Omental fat pad (tissue), 4 donors: ENCODE data around the gene FZR1. TPM values are rescaled to one million over a fixed set of nuclear protein-coding genes. Genes with fewer than 3 reads are reported as not detected.

Source experiments
- ATAC-seq: fragments of 150-250 bp; one replicate; pipeline ENCODE4 v1.9.1; 2016; ENCODE audit warnings: mild to moderate bottlenecking, moderate library complexity; ENCODE audit not compliant: low FRiP score
- DNase-seq: peaks from one replicate; pipeline ENCODE4 v3.0.0-alpha.2; 2019; ENCODE audit warnings: low spot score
- total RNA-seq, 4 donors: library from RNA; depleted of rRNA; stranded (reverse); fragments of >200 nt; gene quantifications; one replicate each; pipeline ENCODE4 v1.1.0, GENCODE V29; 2016
- TF ChIP-seq, protein P1 (sequence below), 3 donors: fragments of 450-650 bp; IDR thresholded peaks; one replicate each; pipeline ENCODE4 v1.5.1; 2016 to 2017; ENCODE audit warnings: antibody characterized with exemption in 3 of 3, mild to moderate bottlenecking in 3 of 3, moderate library complexity in 2 of 3

The FZR1 gene
- total RNA-seq, 4 donors from 2014 or later, result 10.0 to 33.1 (median 15.3) TPM

DNA sequence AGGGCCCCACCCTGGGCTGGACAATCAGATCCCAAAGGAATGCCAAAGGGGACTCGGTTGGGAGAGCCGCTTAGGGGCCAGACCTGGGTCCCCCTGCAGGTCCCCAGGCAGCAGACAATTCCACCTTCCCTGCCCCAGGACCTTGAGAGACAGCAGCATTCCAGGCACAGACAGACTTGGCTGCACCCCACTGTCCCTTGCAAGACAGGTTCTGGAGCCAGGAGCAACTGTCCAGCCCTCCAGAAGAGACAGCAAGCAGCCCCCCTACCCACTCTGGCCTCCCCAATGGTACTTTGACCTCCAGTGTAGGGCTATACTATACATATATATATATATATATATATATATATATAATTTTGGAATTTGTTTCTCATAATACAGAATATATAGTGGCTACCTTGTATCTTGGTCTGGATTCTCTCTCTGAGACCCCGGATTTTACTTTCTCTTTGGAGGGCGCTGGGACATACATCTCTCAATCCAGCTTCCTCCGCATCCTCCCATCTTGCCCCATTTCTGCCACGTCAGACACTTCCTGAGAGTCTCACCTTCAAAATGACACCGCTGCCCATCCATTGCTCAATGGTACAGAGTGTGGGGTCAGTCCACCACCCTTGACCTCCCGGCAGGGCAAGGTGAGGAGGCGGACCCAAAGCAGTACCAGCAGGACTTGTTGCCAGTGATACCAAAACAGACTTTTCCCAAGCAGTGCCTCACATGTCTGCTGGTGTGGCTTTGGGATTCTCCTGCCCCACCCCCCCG, 38.5 kb upstream of the FZR1 start:
- ATAC-seq, result no peak
- no peak for DNase-seq
- TF ChIP-seq, protein P1, sequence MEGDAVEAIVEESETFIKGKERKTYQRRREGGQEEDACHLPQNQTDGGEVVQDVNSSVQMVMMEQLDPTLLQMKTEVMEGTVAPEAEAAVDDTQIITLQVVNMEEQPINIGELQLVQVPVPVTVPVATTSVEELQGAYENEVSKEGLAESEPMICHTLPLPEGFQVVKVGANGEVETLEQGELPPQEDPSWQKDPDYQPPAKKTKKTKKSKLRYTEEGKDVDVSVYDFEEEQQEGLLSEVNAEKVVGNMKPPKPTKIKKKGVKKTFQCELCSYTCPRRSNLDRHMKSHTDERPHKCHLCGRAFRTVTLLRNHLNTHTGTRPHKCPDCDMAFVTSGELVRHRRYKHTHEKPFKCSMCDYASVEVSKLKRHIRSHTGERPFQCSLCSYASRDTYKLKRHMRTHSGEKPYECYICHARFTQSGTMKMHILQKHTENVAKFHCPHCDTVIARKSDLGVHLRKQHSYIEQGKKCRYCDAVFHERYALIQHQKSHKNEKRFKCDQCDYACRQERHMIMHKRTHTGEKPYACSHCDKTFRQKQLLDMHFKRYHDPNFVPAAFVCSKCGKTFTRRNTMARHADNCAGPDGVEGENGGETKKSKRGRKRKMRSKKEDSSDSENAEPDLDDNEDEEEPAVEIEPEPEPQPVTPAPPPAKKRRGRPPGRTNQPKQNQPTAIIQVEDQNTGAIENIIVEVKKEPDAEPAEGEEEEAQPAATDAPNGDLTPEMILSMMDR (IDR thresholded peaks at IDR 0.05), result no peak

DNA sequence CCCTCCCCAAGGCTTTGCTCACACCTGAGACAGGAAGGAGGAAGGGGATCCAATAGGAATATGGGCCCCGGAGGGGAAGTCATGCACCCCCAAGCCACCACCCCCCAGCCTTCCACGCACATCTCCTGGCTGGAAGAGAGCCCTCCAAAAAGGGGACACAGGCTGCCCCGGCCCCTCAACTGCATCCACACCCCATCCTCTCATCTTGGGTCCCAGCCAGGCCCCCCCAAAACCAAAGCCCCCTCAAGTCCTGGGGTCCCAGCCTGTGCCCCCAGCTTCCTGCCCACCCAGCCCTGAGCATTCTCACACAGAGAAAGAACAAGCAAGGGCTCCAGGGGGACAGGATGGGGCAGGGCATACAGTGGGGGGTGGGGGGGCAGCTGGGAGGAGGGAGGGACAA, 37.9 kb upstream of the FZR1 start:
- TF ChIP-seq, protein P1 (IDR thresholded peaks at IDR 0.05), result no peak
- DNase-seq (no peak), ATAC-seq (no peak)

DNA sequence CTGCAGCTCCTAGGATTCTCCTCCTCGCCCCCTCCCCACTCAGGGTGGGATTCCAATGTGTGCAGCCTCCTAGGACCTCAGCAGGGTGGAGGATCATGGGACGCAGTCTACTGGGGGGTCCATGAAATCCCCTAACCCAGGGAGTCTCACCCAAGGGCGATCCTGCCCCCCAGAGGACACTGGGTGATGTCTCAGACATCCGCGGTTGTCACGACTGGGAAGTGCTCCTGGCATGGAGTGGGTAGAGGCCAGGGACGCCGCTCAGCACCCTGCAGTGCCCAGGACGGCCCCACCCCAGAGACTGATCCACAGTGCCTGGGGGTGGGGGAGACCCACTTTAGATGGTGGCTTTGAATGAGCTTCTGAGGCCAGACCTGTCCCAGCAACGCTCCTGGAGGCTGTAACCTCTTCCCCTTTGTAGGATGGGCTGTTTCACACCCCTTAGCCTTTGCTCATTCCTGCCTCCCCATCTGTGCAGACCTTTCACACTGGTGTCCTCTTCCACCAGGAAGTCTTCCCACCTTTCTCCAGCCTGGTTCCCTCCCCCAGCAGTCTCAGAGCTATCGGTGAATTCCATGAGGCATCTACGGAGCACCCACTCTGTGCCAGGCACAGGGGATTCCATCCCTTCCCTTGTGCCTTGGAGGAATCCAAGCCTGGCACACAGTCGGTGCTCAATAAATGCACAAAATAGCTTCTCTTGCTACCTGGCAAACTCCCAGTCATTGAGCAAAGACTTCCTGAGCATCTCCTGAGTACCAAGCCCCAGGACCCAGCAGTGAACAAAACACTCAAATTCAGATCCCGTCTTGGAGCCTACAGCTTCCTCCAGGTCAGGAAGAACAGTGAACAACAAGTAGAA, 36.2 kb upstream of the FZR1 start:
- ATAC-seq, result no peak
- TF ChIP-seq, protein P1 (IDR thresholded peaks at IDR 0.05), result no peak
- DNase-seq, result no peak

DNA sequence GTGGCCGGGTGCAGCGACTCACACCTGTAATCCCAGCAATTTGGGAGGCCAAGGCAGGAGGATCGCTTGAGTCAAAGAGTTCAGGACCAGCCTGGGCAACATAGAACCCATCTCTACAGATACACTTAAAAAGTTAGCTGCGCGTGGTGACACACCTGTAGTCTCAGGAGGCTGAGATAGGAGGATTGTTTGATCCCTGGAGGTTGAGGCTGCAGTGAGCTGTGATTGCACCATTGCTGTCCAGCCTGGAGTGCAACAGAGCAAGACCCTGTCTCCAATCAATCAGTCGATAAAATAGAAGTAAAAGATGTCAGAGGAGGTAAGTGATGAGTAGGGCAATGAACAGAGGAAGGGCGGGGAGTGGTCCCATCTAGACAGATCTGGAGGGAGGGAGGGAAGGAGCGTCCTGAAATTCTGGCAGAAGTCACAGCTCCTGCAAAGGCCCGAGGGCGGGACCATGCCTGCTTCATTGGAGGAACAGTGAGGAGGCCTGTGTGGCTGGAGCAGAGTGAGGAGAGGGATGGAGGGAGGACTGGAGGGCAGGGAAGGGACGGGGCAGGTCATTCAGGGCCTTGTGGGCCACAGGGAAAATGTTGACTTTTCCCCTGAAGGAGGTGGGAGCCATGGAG, 35.5 kb upstream of the FZR1 start:
- DNase-seq (no peak), ATAC-seq (no peak)
- TF ChIP-seq, protein P1 (IDR thresholded peaks at IDR 0.05), result no peak

DNA sequence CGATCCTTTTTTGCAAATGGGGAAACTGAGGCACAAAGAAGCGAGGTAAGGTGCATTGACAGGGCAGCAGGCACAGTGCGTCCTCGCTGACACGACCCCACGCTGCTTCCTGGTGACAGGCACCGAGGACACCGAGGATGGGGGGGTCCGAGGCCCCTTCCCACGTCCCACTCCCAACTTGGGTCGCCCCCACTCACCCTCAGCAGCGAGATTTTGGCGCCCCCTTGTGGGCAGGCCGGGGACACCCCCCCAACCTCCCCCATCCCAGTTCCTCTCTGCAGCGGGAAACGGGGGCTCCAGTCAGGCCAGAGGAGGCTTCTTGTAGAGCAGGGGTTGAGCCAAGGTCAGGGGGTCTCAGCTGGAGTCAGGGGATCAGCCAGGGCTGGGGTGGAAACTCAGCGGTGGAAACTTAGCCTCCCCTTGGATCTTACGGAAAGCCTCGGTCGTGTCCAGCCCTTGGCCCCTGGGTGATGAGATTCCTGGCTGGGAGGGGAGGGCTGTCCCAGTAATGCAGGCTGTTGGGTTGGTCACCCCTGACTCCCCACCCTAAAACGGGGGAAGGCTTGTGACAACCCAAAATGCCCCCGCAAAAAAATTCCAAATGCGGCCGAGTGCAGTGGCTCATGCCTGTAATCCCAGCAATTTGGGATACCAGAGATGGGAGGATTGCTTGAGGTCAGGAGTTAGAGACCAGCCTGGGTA, 34.0 kb upstream of the FZR1 start:
- peak; percentile 21 for ATAC-seq
- DNase-seq, result no peak
- TF ChIP-seq, protein P1 (IDR thresholded peaks at IDR 0.05), result peak in 1 of 3 donors; percentile 48

DNA sequence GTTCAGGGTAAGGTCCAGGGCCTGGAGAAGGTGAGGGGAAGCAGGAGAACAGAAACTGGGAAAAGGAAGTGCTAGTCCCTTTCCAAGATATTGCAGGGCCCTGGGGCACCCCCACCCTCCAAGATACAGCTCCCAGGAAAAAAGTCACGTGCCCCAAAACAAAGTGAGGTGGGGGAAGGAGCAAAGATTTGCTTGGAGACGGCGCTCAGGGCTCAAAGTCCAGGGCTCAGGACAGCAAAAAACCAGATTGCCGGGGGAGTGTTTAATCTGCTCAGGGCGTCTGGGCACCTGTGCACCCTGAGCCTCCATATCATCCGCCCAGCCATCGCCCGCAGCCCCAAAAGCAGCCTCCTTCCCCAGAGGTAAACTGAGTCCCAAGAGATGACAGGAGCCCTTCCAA, 32.1 kb upstream of the FZR1 start:
- no peak for DNase-seq
- TF ChIP-seq, protein P1 (IDR thresholded peaks at IDR 0.05), result no peak
- no peak for ATAC-seq
